ENCODE measurements around the gene INSL3. TPM values are rescaled to one million over a fixed set of nuclear protein-coding genes. Genes with fewer than 3 reads are reported as not detected.

The INSL3 gene
- total and polyA plus RNA-seq, 2 of the 8 experiments (the other 6 are each of a cell fraction or from before 2014, with no cell fraction given), result 0.41 to 1.5 TPM

DNA sequence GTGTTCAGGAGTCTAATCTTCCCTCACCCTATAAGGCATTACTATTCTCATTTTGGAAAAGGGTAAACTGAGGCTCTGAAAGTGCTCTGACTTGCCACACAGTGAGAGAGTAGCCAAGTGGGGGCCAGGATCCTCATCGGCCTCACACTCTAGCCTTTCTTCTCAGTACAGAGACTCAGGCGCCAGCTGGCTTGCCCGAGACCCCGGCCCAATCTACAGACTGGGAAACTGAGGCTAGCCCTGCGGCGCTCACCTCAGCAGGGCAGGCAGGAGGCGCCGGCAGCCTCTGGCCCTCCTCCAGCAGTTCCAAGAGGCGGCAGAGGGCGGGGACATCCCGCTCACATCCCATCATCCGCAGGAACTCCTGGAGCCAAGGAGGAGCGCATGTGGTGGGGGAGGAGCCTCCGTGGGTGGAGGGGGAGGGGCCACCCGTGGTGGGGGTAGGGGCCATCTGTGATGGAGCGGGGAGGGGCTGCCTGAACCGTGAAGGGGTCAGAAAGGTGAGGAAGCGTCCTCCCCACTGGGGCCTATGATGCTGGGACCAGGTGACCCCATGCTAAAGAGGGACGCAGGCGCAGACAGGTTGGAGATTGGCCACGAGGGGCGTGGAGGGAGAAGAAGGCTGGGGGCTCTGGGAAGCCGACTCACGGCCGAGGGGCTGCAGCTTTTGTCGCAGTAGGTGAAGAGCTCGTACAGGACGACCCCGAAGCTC lies 8.7 kb upstream of the INSL3 start:
- no peaks in the 10 kb centered on the region for H3K79me2 ChIP-seq (ENCODE audit: control insufficient read depth in 1 of 2, insufficient read depth in 2 of 2, low read length in 2 of 2)
- H2BK5ac ChIP-seq (ENCODE audit: low read depth, low read length), result peak overlapping the region; percentile 95; the same call in 1 of the 2 replicates
- peak overlapping the region; percentile 66 to 93 (median 80) for H3K4me3 ChIP-seq (ENCODE audit: extremely low read depth in 1 of 4, insufficient read depth in 2 of 4, low read depth in 3 of 4, low read length in 4 of 4)
- H3K36me3 ChIP-seq (ENCODE audit: control insufficient read depth in 2 of 4, insufficient read depth in 4 of 4, low read length in 3 of 4), result no peaks in the 10 kb centered on the region
- H4K8ac ChIP-seq (ENCODE audit: extremely low read depth, insufficient read depth, low read length), result peak overlapping the region; percentile 75; the same call in 1 of the 2 replicates
- peak overlapping the region; percentile 74 for H3K56ac ChIP-seq (replicated peaks; ENCODE audit: insufficient read length, low read depth, low read length)
- H3K18ac ChIP-seq (ENCODE audit: extremely low read depth, low read length), result peak overlapping the region; percentile 97
- ChIA-PET POLR2A (ENCODE audit: partially characterized antibody) (interaction anchor here (0.6 to 4.0 kb wide), 11 partner anchors 8 to 300 kb away, joined by 3 to 29 read pairs (median 4); partner anchors contain the start of genes INSL3 and RPL18A), CTCF (ENCODE audit: partially characterized antibody) (interaction anchor here (0.7 to 1.8 kb wide), 10 partner anchors 11 to 168 kb away, joined by 3 to 5 read pairs (median 4); partner anchors contain the start of gene RPL18A)
- H3K79me1 ChIP-seq (ENCODE audit: low read depth, low read length), result no peaks in the 10 kb centered on the region
- H4K20me1 ChIP-seq (replicated peaks in 1 of 2; ENCODE audit: control insufficient read depth in 1 of 2, insufficient read depth in 2 of 2, low read length in 2 of 2), result no peaks in the 10 kb centered on the region
- no peaks in the 10 kb centered on the region for H3K27me3 ChIP-seq (replicated peaks in 1 of 4; ENCODE audit: control insufficient read depth in 3 of 4, extremely low read depth in 1 of 4, insufficient read depth in 3 of 4, low read length in 3 of 4)
- H3K4me1 ChIP-seq (replicated peaks in 1 of 4; ENCODE audit: control insufficient read depth in 3 of 4, insufficient read depth in 4 of 4, low read length in 3 of 4), result peaks cover 0 to 14% (median 3%) of the 10 kb centered on the region in 4 experiments; a peak in 6 of 7 replicates
- peak overlapping the region; percentile 71 for H4K5ac ChIP-seq (ENCODE audit: insufficient read length, low read depth, low read length)
- peaks cover 5% of the 10 kb centered on the region; the same call in 1 of the 2 replicates for H3K23me2 ChIP-seq (ENCODE audit: low read depth, low read length)
- peak overlapping the region; percentile 85 to 100 for H3K4me2 ChIP-seq (ENCODE audit: insufficient read depth in 1 of 2, low read depth in 2 of 2, low read length in 2 of 2)
- peak overlapping the region; percentile 3 for H2BK120ac ChIP-seq (replicated peaks; ENCODE audit: low read depth, low read length)
- H2BK20ac ChIP-seq (ENCODE audit: low read length), result no peak overlapping the region
- H4K91ac ChIP-seq (replicated peaks; ENCODE audit: insufficient read length, low read length), result peak overlapping the region; percentile 34
- peak overlapping the region; percentile 82 for H3K27ac ChIP-seq (ENCODE audit: low read depth, low read length)
- peak overlapping the region; percentile 47 for H3K4ac ChIP-seq (replicated peaks; ENCODE audit: insufficient read length, low read depth, low read length)
- H2BK12ac ChIP-seq (ENCODE audit: low read depth, low read length), result peak overlapping the region; percentile 62; the same call in 1 of the 2 replicates
- peak overlapping the region; percentile 95; the same call in 1 of the 2 replicates for H2AFZ ChIP-seq (ENCODE audit: low read length)
- DNase-seq (ENCODE audit: low read depth in 1 of 2, low spot score in 2 of 2), result peak; percentile 88 to 89
- no peaks in the 10 kb centered on the region for H3K9me3 ChIP-seq (ENCODE audit: insufficient read depth in 2 of 2, low read depth in 1 of 2, low read length in 1 of 2)
- 9% methylated on average over 19 of the region's 29 CpGs; no CpG with 5 or more reads in 1 of the 2 experiments for WGBS, 2 experiments (ENCODE audit: extremely low coverage in 1 of 2, insufficient coverage in 1 of 2, insufficient read length in 1 of 2, insufficient replicate concordance in 2 of 2, low coverage in 1 of 2, low lambda C conversion rate in 2 of 2, missing lambda C conversion rate in 1 of 2)
- FAIRE-seq, result no peak
- no peak overlapping the region for H3K23ac ChIP-seq (ENCODE audit: insufficient read length)
- H3K14ac ChIP-seq (ENCODE audit: insufficient read length), result no peak overlapping the region
- H2AK5ac ChIP-seq (ENCODE audit: low read depth, low read length), result no peak overlapping the region
- H3K9ac ChIP-seq (replicated peaks in 1 of 4; ENCODE audit: extremely low read depth in 1 of 4, low read depth in 3 of 4, low read length in 3 of 4), result peak overlapping the region; percentile 52 to 73 (median 62); a peak in 6 of 7 replicates
- peak overlapping the region; percentile 61 for H2BK15ac ChIP-seq (ENCODE audit: low read length)
- no peak for TF ChIP-seq TAF7 (optimal IDR thresholded peaks at IDR 0.05; ENCODE audit: borderline replicate concordance, low read depth, low read length)
- TF ChIP-seq CBX8 (IDR thresholded peaks at IDR 0.05; ENCODE audit: borderline replicate concordance, low read depth, low read length), result no peak
- no peak for TF ChIP-seq ZNF274 (IDR thresholded peaks at IDR 0.05; ENCODE audit: borderline replicate concordance, extremely low read depth, low read length)
- TF ChIP-seq KDM4A (IDR thresholded peaks at IDR 0.05; ENCODE audit: low read depth, low read length, severe bottlenecking), result peak; percentile 54
- TF ChIP-seq SAP30 (IDR thresholded peaks at IDR 0.05; ENCODE audit: insufficient read depth, insufficient replicate concordance, low read length), result no peak
- no peak for TF ChIP-seq FOSL1 (IDR thresholded peaks at IDR 0.05; ENCODE audit: insufficient read depth, low read depth, low read length)
- TF ChIP-seq CTBP2 (IDR thresholded peaks at IDR 0.05; ENCODE audit: borderline replicate concordance, insufficient read depth, insufficient read length, low read length), result no peak
- no peak for TF ChIP-seq GABPA (IDR thresholded peaks at IDR 0.05; ENCODE audit: borderline replicate concordance, insufficient read depth, low read length)
- TF ChIP-seq POLR2A (IDR thresholded peaks at IDR 0.05; ENCODE audit: control extremely low read depth in 1 of 2, low read depth in 2 of 2, low read length in 2 of 2), result no peak
- TF ChIP-seq, protein P1, sequence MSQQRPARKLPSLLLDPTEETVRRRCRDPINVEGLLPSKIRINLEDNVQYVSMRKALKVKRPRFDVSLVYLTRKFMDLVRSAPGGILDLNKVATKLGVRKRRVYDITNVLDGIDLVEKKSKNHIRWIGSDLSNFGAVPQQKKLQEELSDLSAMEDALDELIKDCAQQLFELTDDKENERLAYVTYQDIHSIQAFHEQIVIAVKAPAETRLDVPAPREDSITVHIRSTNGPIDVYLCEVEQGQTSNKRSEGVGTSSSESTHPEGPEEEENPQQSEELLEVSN (IDR thresholded peaks at IDR 0.05), result 0 out of 2 replicates have a peak, but pooled peaks have one; percentile 38

Measured in H1 (cell line).